Esophagus squamous epithelium (tissue), 5 donors: ENCODE results near the gene FAM98B. TPM values are rescaled to one million over a fixed set of nuclear protein-coding genes. Genes with fewer than 3 reads are reported as not detected.

Source experiments
- DNase-seq: peaks from one replicate; lab custom pipeline; 2025; lab: John Stamatoyannopoulos, UW
- H3K27ac ChIP-seq, 4 donors: fragments of 200-600 bp; sonication (generic); one replicate each; pipeline ENCODE4 v1.5.1; 2016 to 2019; ENCODE audit warnings: mild to moderate bottlenecking in 1 of 4
- H3K27me3 ChIP-seq, 4 donors: fragments of 200-600 bp; sonication (generic); 1 replicate in 3 of 4; 2 replicates in 1 of 4; pipeline versions ENCODE4 v1.5.1 to v1.6.0; 2017 to 2021; ENCODE audit warnings: antibody characterized with exemption in 1 of 4
- H3K36me3 ChIP-seq, 3 donors: fragments of 200-600 bp; sonication (generic); one replicate each; pipeline ENCODE4 v1.5.1; 2016 to 2019
- H3K4me1 ChIP-seq, 3 donors: fragments of 200-600 bp; sonication (generic); one replicate each; pipeline ENCODE4 v1.5.1; 2017 to 2019
- H3K4me3 ChIP-seq, 4 donors: fragments of 200-600 bp; sonication (generic); 1 replicate in 3 of 4; 2 replicates in 1 of 4; pipeline ENCODE4 v1.5.1; 2016 to 2019; ENCODE audit warnings: mild to moderate bottlenecking in 2 of 4, moderate library complexity in 1 of 4
- H3K9me3 ChIP-seq, 3 donors: fragments of 200-600 bp; sonication (generic); one replicate each; pipeline ENCODE4 v1.5.1; 2016 to 2019
- CTCF ChIP-seq, 6 experiments: fragments of 450-650 bp in 4 of 6; fragments of 200-600 bp in 2 of 6; sonication (generic) in 2 of 6; IDR thresholded peaks; one replicate each; pipeline ENCODE4 v1.5.1; 2016 to 2019; ENCODE audit warnings: antibody characterized with exemption in 6 of 6, mild to moderate bottlenecking in 4 of 6, moderate library complexity in 4 of 6
- POLR2A ChIP-seq, 4 donors: fragments of 450-650 bp; IDR thresholded peaks; one replicate each; pipeline ENCODE4 v1.6.1; 2017; ENCODE audit warnings: antibody characterized with exemption in 4 of 4, mild to moderate bottlenecking in 4 of 4, moderate library complexity in 3 of 4
- whole genome bisulfite sequencing, 2 donors: methylation state at CpG; one replicate each; pipeline ENCODE4 v1.1.5; 2018; 5-methylcytosine and 5-hydroxymethylcytosine counted together
- intact Hi-C: fragments of 100-400 bp; cut with DNase I; formaldehyde crosslinking; loops from one replicate; pipeline ENCODE4 v1.15.0; 2022
- total RNA-seq, 4 donors: library from RNA; depleted of rRNA; stranded (reverse); fragments of >200 nt; gene quantifications; one replicate each; pipeline ENCODE4 v1.1.0, GENCODE V29; 2016
- donor health status: DM: yes; HTN: yes; CAD: no.

FAM98B gene
- total RNA-seq, 4 donors from 2014 or later, result 5.6 to 10.9 (median 7.1) TPM

GRCh38 chr15:38532728-38533127 is 78.8 kb downstream of the FAM98B start:
- intact Hi-C loops, result no loop called here
- WGBS, 2 donors, result 76 to 95% methylated on average over 3 of the region's 3 CpGs

GRCh38 chr15:38533416-38533915 is 79.5 kb downstream of the FAM98B start:
- 75 to 86% methylated on average over 6 of the region's 6 CpGs for WGBS, 2 donors
- H3K27ac ChIP-seq, result no peak overlapping the region
- H3K36me3 ChIP-seq, result no peaks in the 10 kb centered on the region
- no peak overlapping the region for H3K4me3 ChIP-seq
- TF ChIP-seq POLR2A (IDR thresholded peaks at IDR 0.05), result no peak
- no peak for TF ChIP-seq CTCF (IDR thresholded peaks at IDR 0.05)
- peaks cover 0 to 27% (median 0%) of the 10 kb centered on the region in 3 donors for H3K4me1 ChIP-seq
- H3K9me3 ChIP-seq, result no peaks in the 10 kb centered on the region
- H3K27me3 ChIP-seq, result no peaks in the 10 kb centered on the region
- intact Hi-C loops, result no loop called here
- no peak for DNase-seq

More at GRCh38 chr15:38532728-38533127, 78.8 kb downstream of the FAM98B start:
- no peaks in the 10 kb centered on the region for H3K36me3 ChIP-seq
- H3K4me3 ChIP-seq, result no peak overlapping the region
- no peak overlapping the region for H3K27ac ChIP-seq
- H3K4me1 ChIP-seq, result peaks cover 0 to 27% (median 0%) of the 10 kb centered on the region in 3 donors
- no peak for TF ChIP-seq POLR2A (IDR thresholded peaks at IDR 0.05)
- no peak for TF ChIP-seq CTCF (IDR thresholded peaks at IDR 0.05)
- H3K27me3 ChIP-seq, result no peaks in the 10 kb centered on the region
- no peaks in the 10 kb centered on the region for H3K9me3 ChIP-seq
- DNase-seq, result no peak

- intact Hi-C loops, result no loop called here
- H3K4me3 ChIP-seq, result no peak overlapping the region
- no peak for TF ChIP-seq CTCF (IDR thresholded peaks at IDR 0.05)
- no peak for TF ChIP-seq POLR2A (IDR thresholded peaks at IDR 0.05)
- no peaks in the 10 kb centered on the region for H3K36me3 ChIP-seq
- H3K27me3 ChIP-seq, result no peaks in the 10 kb centered on the region
- peaks cover 0 to 27% (median 0%) of the 10 kb centered on the region in 3 donors for H3K4me1 ChIP-seq
- no peak for DNase-seq
- H3K27ac ChIP-seq, result no peak overlapping the region
- H3K9me3 ChIP-seq, result no peaks in the 10 kb centered on the region
Observed at GRCh38 chr15:38533926-38534325, 80.0 kb downstream of the FAM98B start.

- no peaks in the 10 kb centered on the region for H3K9me3 ChIP-seq
- no peak for DNase-seq
- intact Hi-C loops, result no loop called here
- H3K27me3 ChIP-seq, result no peaks in the 10 kb centered on the region
- no peaks in the 10 kb centered on the region for H3K36me3 ChIP-seq
- TF ChIP-seq POLR2A (IDR thresholded peaks at IDR 0.05), result no peak
- no peak for TF ChIP-seq CTCF (IDR thresholded peaks at IDR 0.05)
- 75 to 76% methylated on average over 2 to 3 of the region's 3 CpGs for WGBS, 2 donors
- peaks cover 0 to 27% (median 0%) of the 10 kb centered on the region in 3 donors for H3K4me1 ChIP-seq
- H3K4me3 ChIP-seq, result no peak overlapping the region
- no peak overlapping the region for H3K27ac ChIP-seq
Observed at GRCh38 chr15:38534691-38535090, 80.8 kb downstream of the FAM98B start.

- no peak overlapping the region for H3K4me3 ChIP-seq
- H3K27ac ChIP-seq, result no peak overlapping the region
- TF ChIP-seq CTCF (IDR thresholded peaks at IDR 0.05), result no peak
- TF ChIP-seq POLR2A (IDR thresholded peaks at IDR 0.05), result no peak
- intact Hi-C loops, result no loop called here
- no peaks in the 10 kb centered on the region for H3K9me3 ChIP-seq
- 76 to 91% methylated on average over 8 of the region's 8 CpGs for WGBS, 2 donors
- no peaks in the 10 kb centered on the region for H3K36me3 ChIP-seq
- DNase-seq, result no peak
- H3K4me1 ChIP-seq, result peaks cover 0 to 27% (median 0%) of the 10 kb centered on the region in 3 donors
- no peaks in the 10 kb centered on the region for H3K27me3 ChIP-seq
Observed at GRCh38 chr15:38535491-38536200, 81.7 kb downstream of the FAM98B start.
